Large intestine (tissue), 3 donors: ENCODE results near the gene CCR5AS.
"Not testable (repeated sequence)": the region's sequence is repeated elsewhere in the genome, so short reads cannot be mapped to it uniquely, and the experiment has no call there.

Experiments
- DNase-seq, 2 donors: peaks; one replicate each; pipeline versions ENCODE4 v3.0.0 to v3.0.0-alpha.2; 2013
- H3K27ac ChIP-seq: one replicate; pipeline ENCODE4 v1.5.1; 2013; ENCODE audit warnings: low read length
- H3K27me3 ChIP-seq: 2 replicates; pipeline ENCODE4 v1.6.1; 2013; ENCODE audit warnings: low read length; ENCODE audit not compliant: control insufficient read depth, insufficient read depth
- H3K36me3 ChIP-seq: 2 replicates; pipeline ENCODE4 v1.6.1; 2013; ENCODE audit warnings: low read length; ENCODE audit not compliant: control insufficient read depth, insufficient read depth
- H3K4me1 ChIP-seq: one replicate; pipeline ENCODE4 v1.6.1; 2013; ENCODE audit warnings: low read length; ENCODE audit not compliant: control insufficient read depth, insufficient read depth
- H3K4me3 ChIP-seq: one replicate; pipeline ENCODE4 v1.5.1; 2013; ENCODE audit warnings: low read length
- H3K9me3 ChIP-seq: one replicate; pipeline ENCODE4 v1.6.1; 2013; ENCODE audit warnings: mild to moderate bottlenecking, low read depth, low read length, moderate library complexity; ENCODE audit not compliant: control insufficient read depth
- WGBS: methylation state at CpG from one replicate; pipeline ENCODE4 v1.1.5; 2013; ENCODE audit warnings: low lambda C conversion rate; ENCODE audit not compliant: insufficient coverage; 5-methylcytosine and 5-hydroxymethylcytosine counted together

Gene CCR5AS

DNA sequence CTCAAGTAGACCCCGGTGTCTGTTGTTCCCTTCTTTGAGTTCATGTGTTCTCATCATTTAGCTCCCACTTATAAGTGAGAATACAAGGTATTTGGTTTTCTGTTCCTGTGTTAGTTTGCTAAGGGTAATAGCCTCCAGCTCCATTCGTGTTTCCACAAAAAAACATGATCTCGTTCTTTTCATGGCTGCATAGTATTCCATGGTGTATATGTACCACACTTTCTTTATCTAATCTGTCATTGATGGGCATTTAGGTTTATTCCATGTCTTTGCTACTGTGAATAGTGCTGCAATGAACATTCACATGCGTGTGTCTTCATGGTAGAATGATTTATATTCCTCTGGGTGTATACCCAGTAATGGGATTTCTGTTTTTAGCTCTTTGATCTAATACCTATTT is 4.0 kb downstream of the CCR5AS start:
- 90% methylated on average over 2 of the region's 4 CpGs for WGBS

DNA sequence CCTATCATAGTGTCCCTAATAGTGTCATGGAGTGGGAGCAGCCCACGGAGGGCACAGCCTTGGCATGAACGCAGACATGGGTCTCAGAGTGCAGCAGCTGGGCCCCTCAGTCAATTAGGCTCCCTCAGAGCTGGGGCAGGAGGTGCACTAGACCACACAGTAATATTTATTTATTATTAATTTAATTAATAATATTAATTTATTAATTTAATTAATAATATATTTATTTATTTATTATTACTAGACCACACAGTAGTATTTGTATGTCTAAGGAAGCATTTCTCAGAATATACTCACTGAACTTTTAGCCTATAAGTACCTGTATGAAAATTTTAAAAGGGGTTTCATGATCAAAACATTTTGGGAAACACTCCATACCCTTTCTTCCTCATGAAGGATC is 5.3 kb downstream of the CCR5AS start:
- no peaks in the 10 kb centered on the region for H3K27me3 ChIP-seq
- H3K4me3 ChIP-seq, result no peak overlapping the region
- H3K36me3 ChIP-seq, result no peaks in the 10 kb centered on the region
- no peak for DNase-seq
- WGBS, result no CpG with 5 or more reads among the region's 2 CpGs
- H3K27ac ChIP-seq, result no peak overlapping the region
- no peaks in the 10 kb centered on the region for H3K9me3 ChIP-seq
- peaks cover 26% of the 10 kb centered on the region for H3K4me1 ChIP-seq

More for the DNA sequence above, 4.0 kb downstream of the CCR5AS start:
- peaks cover 35% of the 10 kb centered on the region for H3K4me1 ChIP-seq
- H3K4me3 ChIP-seq, H3K9me3 ChIP-seq, H3K36me3 ChIP-seq, H3K27me3 ChIP-seq, DNase-seq, H3K27ac ChIP-seq: not testable (repeated sequence)

DNA sequence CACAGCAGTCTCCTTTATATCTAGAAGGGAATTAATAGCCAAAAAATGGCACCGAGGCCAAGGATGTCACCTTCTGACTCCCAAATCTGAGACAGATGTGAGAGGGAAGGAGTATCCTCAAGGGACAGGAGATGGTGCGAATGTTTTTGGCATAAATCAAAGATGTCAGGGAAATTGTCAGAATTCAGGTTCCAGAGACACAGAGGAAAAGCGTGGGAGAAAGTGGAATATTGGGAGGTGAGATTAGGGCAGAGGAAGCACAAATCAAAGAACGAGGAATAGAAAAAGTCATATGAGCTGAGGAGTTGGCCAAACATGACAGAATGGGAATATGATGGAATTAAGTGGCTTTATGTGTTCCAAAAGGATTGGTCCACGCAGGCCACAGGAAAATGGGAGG is 6.0 kb downstream of the CCR5AS start:
- peaks cover 20% of the 10 kb centered on the region for H3K4me1 ChIP-seq
- H3K27ac ChIP-seq, result no peak overlapping the region

DNA sequence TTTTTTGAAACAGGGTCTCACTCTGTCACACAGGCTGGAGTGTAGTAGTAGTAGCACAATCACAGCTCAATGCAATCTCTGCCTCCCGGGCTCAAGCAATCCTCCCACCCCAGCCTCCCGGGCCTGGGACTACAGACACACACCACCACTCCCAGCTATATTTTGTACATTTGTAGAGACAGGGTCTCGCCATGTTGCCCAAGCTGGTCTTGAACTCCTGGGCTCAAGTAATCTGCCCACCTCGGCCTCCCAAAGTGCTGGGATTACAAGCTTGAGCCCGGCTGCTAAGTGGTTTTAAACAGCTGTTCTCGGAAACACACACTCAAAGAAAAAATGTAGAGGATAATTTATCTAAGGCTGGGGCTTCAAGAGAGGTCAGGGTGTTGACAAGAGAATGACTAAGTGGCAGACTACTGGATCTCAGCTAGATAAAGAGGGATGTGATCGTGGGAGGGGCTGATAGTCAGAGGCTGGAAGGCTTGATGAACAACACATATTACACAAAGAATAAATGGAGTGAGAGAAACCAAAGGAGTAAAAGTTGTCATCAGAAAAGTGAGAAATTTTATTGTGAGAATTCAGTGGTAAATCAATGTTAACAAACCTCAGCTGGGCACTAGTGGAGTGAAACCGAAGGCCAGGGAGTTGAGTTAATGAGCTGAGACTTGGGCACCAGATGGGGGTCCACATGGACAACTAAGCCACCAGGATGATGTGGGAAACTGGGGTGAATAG is 6.7 kb downstream of the CCR5AS start:
- Histone ChIP-seq H3K4me3 (no peak overlapping the region), H3K4me1 (peaks cover 20% of the 10 kb centered on the region), H3K27me3 (no peaks in the 10 kb centered on the region), H3K27ac (no peak overlapping the region), H3K9me3 (no peaks in the 10 kb centered on the region), H3K36me3 (no peaks in the 10 kb centered on the region)
- no CpG with 5 or more reads among the region's 8 CpGs for WGBS
- DNase-seq, result no peak

More for the DNA sequence above, 6.0 kb downstream of the CCR5AS start:
- Histone ChIP-seq H3K27me3 (no peaks in the 10 kb centered on the region), H3K36me3 (no peaks in the 10 kb centered on the region), H3K4me3 (no peak overlapping the region), H3K9me3 (no peaks in the 10 kb centered on the region)
- WGBS, result 100% methylated on average over 2 of the region's 5 CpGs
- no peak for DNase-seq

DNA sequence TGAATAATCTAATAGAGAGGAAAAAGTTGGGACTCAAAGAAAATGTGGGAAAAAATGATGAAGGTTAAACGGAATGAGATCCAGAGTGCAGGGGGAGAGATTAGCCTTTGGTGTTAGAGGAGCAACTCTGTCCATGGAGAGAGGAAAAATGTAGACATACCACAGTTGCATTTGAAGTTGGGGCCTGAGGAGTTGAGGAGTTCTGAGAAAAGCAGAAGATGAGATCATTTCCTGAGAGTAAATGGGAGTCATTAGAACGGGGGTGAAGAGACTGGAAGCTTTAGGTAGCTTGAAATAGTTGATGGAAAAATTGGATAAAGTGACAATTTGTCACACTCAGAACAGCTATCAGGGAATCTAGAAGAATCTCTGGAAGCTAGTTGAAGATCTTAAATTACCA is 7.3 kb downstream of the CCR5AS start:
- no peaks in the 10 kb centered on the region for H3K36me3 ChIP-seq
- no peak overlapping the region for H3K27ac ChIP-seq
- H3K9me3 ChIP-seq, result no peaks in the 10 kb centered on the region
- H3K27me3 ChIP-seq, result no peaks in the 10 kb centered on the region
- 90% methylated on average over 1 of the region's 2 CpGs for WGBS
- no peak overlapping the region for H3K4me3 ChIP-seq
- H3K4me1 ChIP-seq, result peaks cover 20% of the 10 kb centered on the region
- no peak for DNase-seq

DNA sequence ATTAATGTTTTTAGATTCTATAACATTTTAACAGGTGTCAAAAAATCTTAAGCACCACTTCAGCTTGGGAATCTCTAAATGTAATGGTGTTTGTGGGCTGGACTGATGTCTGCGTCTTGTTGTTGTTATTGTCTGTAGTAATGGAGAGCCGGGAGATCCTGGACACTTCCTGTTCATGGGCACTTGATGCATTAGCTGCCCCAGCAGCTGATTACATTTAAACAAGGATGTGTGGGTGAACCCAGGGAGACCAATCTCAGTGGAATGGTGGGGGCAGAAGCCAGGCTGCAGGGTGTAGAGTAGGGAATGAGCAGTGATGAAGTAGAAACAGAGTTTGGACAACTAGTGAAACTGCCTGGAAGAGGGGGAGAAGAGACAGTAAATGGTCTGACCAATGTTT is 7.8 kb downstream of the CCR5AS start:
- Histone ChIP-seq H3K4me3 (no peak overlapping the region), H3K9me3 (no peaks in the 10 kb centered on the region), H3K4me1 (peaks cover 21% of the 10 kb centered on the region), H3K27ac (no peak overlapping the region), H3K27me3 (no peaks in the 10 kb centered on the region), H3K36me3 (no peaks in the 10 kb centered on the region)
- DNase-seq, result no peak
- no CpG with 5 or more reads among the region's 2 CpGs for WGBS

DNA sequence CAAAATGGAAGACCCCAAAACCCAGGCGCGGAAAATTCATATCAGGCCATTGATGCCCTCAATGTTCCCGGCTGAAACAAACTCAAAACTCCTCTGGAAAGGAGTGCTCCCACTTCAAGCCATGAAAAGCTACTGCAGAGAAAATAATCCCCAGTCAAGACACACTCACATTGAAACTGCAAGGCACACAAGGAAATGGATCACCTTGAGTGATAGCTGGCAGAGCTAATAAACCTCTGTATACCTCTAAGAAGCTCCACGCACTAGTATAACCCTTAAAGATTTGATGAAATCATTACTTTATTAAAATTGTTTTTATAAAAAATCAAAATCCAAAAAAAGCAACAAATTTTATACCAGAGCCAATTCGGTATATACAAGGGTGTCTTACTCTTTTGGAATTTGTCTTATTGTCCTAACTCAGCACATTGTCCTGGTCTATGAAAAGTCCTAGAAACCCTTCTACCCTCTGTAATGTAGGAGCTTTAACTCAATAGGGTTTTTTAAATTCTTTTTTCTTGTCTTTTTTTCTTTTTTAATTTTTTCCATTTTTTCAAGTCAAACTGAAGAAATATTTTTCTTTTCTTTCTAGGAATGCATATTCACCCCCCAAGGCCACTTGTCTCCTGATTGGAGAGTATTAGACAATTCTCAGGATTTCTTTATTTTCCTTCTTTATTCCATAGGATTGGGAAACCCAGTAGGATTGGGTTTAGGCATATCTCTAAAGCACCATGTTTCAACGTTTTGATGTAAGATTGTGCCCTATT is 8.5 kb downstream of the CCR5AS start:
- no peaks in the 10 kb centered on the region for H3K9me3 ChIP-seq
- DNase-seq, result no peak
- H3K27me3 ChIP-seq, result no peaks in the 10 kb centered on the region
- H3K27ac ChIP-seq, result no peak overlapping the region
- 88% methylated on average over 1 of the region's 6 CpGs for WGBS
- peaks cover 22% of the 10 kb centered on the region for H3K4me1 ChIP-seq
- H3K36me3 ChIP-seq, result no peaks in the 10 kb centered on the region
- no peak overlapping the region for H3K4me3 ChIP-seq

DNA sequence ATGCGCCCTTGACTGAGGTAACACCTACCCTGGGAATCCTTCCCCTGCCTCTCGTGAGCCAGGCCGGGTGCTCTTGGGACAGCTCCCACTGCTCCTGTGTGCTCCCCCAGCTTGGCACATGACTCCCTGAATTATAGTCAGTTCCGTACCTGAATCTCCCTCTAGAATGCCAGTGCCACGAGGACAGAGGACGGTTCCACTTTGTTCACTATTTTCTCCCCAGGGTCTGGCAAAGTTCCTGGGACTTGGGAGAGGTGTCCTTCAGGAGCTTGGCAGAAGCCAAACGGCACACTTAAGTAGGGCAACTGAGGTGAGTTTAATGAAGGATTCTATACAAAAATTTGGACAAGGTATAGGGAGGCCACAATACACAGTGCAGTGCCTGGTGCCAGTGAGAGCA is 9.8 kb downstream of the CCR5AS start:
- WGBS, result no CpG with 5 or more reads among the region's 7 CpGs
- Histone ChIP-seq H3K36me3 (no peaks in the 10 kb centered on the region), H3K4me3 (no peak overlapping the region), H3K9me3 (no peaks in the 10 kb centered on the region), H3K4me1 (peaks cover 28% of the 10 kb centered on the region), H3K27ac (no peak overlapping the region), H3K27me3 (no peaks in the 10 kb centered on the region)
- DNase-seq, result no peak

DNA sequence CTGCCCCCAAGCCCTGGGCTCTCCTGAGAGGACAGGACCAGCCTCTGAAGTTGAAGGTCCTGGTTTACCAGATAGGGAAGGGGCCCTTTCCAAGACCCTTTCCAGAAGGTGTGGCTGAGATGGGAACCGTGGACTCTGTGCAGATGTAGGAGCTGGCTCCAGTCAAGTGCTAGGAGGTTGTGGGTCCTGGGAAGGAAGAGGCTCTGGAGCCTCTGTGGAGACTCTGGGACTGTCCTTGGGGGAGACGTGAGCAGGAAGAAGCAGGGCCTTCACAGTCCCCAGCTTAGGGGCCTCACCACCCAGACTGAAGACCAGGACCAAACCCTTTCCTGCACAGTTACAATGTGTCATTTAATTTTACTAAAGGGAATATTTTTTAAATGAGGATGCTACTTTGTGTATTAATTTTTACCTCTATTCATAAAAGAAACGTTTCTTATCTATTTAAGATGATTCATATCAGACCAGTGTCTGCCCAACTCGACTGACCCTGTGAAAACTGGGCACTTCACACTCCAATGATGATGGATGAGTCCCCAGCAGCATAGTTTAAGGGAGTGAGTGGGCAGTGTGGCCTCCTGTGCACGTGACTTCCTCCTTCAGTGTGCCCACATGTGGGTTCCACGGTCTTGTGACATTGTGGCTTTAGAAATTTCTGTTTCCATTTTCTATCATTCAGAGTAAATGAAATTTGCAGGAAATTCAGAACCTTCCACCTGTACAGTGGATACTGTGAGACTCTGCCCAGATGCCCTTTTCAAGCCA is 10.9 kb downstream of the CCR5AS start:
- no peak for DNase-seq
- no peak overlapping the region for H3K4me3 ChIP-seq
- peak overlapping the region; percentile 69 for H3K27ac ChIP-seq
- WGBS, result 38% methylated on average over 2 of the region's 6 CpGs
- no peaks in the 10 kb centered on the region for H3K27me3 ChIP-seq
- H3K36me3 ChIP-seq, result no peaks in the 10 kb centered on the region
- H3K4me1 ChIP-seq, result peaks cover 28% of the 10 kb centered on the region
- H3K9me3 ChIP-seq, result no peaks in the 10 kb centered on the region

DNA sequence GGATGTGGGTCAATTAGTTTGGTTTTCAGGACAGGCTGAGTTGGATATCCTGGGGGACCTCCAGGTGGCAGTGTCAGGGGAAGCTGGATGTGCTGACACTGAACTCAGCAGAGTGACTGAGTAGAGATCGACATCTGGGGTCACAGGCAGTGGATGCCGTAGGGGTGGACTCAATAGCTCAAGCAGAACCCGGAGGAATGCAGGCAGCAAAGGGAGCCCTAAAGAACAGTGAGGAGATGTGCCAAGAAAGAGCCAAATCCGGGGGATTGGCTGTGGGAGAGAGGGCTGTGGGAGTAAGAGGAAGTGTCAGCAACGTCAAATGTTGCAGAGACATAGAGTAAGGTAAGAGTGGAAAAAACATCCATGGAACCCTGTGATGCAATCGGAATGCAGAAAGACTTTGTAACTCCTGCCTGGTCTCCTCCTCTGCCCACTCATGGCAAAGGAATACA is 11.6 kb downstream of the CCR5AS start:
- DNase-seq, result peak in 1 of 2 donors; percentile 47
- Histone ChIP-seq H3K4me1 (peaks cover 28% of the 10 kb centered on the region), H3K27me3 (no peaks in the 10 kb centered on the region), H3K36me3 (no peaks in the 10 kb centered on the region), H3K9me3 (no peaks in the 10 kb centered on the region), H3K4me3 (no peak overlapping the region), H3K27ac (peak overlapping the region; percentile 69)
- WGBS, result no CpG with 5 or more reads among the region's 6 CpGs
